ENCODE results near the gene GRSF1. TPM values are rescaled to one million over a fixed set of nuclear protein-coding genes. Genes with fewer than 3 reads are reported as not detected.

Gene GRSF1
- total RNA-seq, 4 donors from 2014 or later: 52.2 to 71.6 (median 56.3) TPM

- no peak for TF ChIP-seq CTCF (IDR thresholded peaks at IDR 0.05; ENCODE audit: low read depth)
Measured at GRCh38 chr4:70841951-70842350, 2.3 kb upstream of the GRSF1 start.

GRCh38 chr4:70841211-70841610, 1.5 kb upstream of the GRSF1 start:
- TF ChIP-seq CTCF (IDR thresholded peaks at IDR 0.05; ENCODE audit: low read depth): no peak

- TF ChIP-seq CTCF (IDR thresholded peaks at IDR 0.05; ENCODE audit: low read depth): no peak
Measured at GRCh38 chr4:70838666-70839588, 763 bp downstream of the GRSF1 start.

- no peak for TF ChIP-seq CTCF (IDR thresholded peaks at IDR 0.05; ENCODE audit: low read depth)
Measured at GRCh38 chr4:70838204-70838603, 1.5 kb downstream of the GRSF1 start.

GRCh38 chr4:70836081-70836480, 3.6 kb downstream of the GRSF1 start:
- no peak for TF ChIP-seq CTCF (IDR thresholded peaks at IDR 0.05; ENCODE audit: low read depth)

GRCh38 chr4:70833675-70834074, 6.0 kb downstream of the GRSF1 start:
- TF ChIP-seq CTCF (IDR thresholded peaks at IDR 0.05; ENCODE audit: low read depth): no peak

- no peak for TF ChIP-seq CTCF (IDR thresholded peaks at IDR 0.05; ENCODE audit: low read depth)
Measured at GRCh38 chr4:70831293-70831692, 8.4 kb downstream of the GRSF1 start.

Measured in subcutaneous adipose tissue (tissue), 4 donors.